HCT116 (cell line): ENCODE data around the gene TTLL11. TPM values are rescaled to one million over a fixed set of nuclear protein-coding genes. Genes with fewer than 3 reads are reported as not detected.

ENCODE experiments used
- ATAC-seq: fragments of 200-7000 bp; cut with Tn5 transposase; 2 replicates; pipeline ENCODE4 v1.9.1; 2020; ENCODE audit warnings: mild to moderate bottlenecking, moderate library complexity
- BruUV-seq: library from RNA; stranded (reverse); fragments of 400-500 nt; replicated peaks from 2 replicates; lab custom pipeline; 2021; lab: Mats Ljungman, UMichigan
- CTCF ChIA-PET: fragments of 300-600 bp; sonication (Branson Sonifier 250); formaldehyde crosslinking; loops from one replicate; lab custom pipeline; 2021; ENCODE audit warnings: antibody characterized with exemption; lab: Charles Lee
- POLR2A ChIA-PET: fragments of 300-600, 350-600 bp; sonication (Branson Sonifier 250); formaldehyde crosslinking; loops from one replicate; lab custom pipeline; 2021; ENCODE audit warnings: antibody characterized with exemption; lab: Charles Lee
- RAD21 ChIA-PET, 2 experiments: fragments of 300-600 bp; sonication (Branson Sonifier 250); formaldehyde crosslinking; loops; one replicate each; lab custom pipeline; 2023; ENCODE audit warnings: low total read pairs in 2 of 2; ENCODE audit not compliant: uncharacterized antibody in 2 of 2, unreplicated experiment in 2 of 2, low non-redundant PET in 1 of 2; lab: Charles Lee
- DNase-seq: peaks from one replicate; pipeline ENCODE4 v3.0.0-alpha.2; 2010; ENCODE audit warnings: low read depth, low spot score
- H2AFZ ChIP-seq: fragments of 200-600 bp; shearing (Covaris generic), sonication (generic); 2 replicates; pipeline ENCODE4 v1.6.1; 2017; ENCODE audit warnings: low read depth, mixed run types, mixed read lengths, antibody characterized with exemption, low read length; ENCODE audit not compliant: poor library complexity, severe bottlenecking
- H3K27ac ChIP-seq: 2 replicates; pipeline ENCODE4 v1.5.1; 2012; ENCODE audit warnings: low read depth, low read length
- H3K27me3 ChIP-seq: fragments of 200-600 bp; sonication (generic); 2 replicates; pipeline ENCODE4 v1.6.1; 2016; ENCODE audit warnings: mixed run types, low read length, mixed read lengths; ENCODE audit not compliant: insufficient read depth
- H3K36me3 ChIP-seq, 2 experiments: fragments of 200-500 bp in 1 of 2; fragments of 200-600 bp in 1 of 2; sonication (Bioruptor generic) in 1 of 2; sonication (generic) in 1 of 2; 2 replicates each; pipeline versions ENCODE4 v1.5.1 to v1.6.1; 2014 to 2016; ENCODE audit warnings: low read length in 2 of 2, inconsistent platforms in 1 of 2, mixed read lengths in 1 of 2, mixed run types in 1 of 2; ENCODE audit not compliant: insufficient read depth in 2 of 2, control insufficient read depth in 1 of 2
- H3K4me1 ChIP-seq, 2 experiments: fragments of 200-600 bp in 1 of 2; sonication (generic) in 1 of 2; 2 replicates each; pipeline versions ENCODE4 v1.5.1 to v1.6.1; 2012 to 2017; ENCODE audit warnings: low read length in 2 of 2, inconsistent platforms in 1 of 2, mild to moderate bottlenecking in 1 of 2, mixed read lengths in 1 of 2, mixed run types in 1 of 2, moderate library complexity in 1 of 2; ENCODE audit not compliant: insufficient read depth in 2 of 2, control insufficient read depth in 1 of 2
- H3K4me2 ChIP-seq: fragments of 200-600 bp; sonication (generic); 2 replicates; pipeline ENCODE4 v1.6.1; 2017; ENCODE audit warnings: mixed run types, low read length, mixed read lengths
- H3K4me3 ChIP-seq, 2 experiments: fragments of 200-600 bp in 1 of 2; sonication (generic) in 1 of 2; replicated peaks in 1 of 2; 2 replicates each; pipeline ENCODE4 v1.5.1; 2011 to 2016; ENCODE audit warnings: low read length in 2 of 2, control low read depth in 1 of 2, low read depth in 1 of 2, mild to moderate bottlenecking in 1 of 2, mixed read lengths in 1 of 2, mixed run types in 1 of 2
- H3K79me2 ChIP-seq: fragments of 200-600 bp; sonication (generic); 2 replicates; pipeline ENCODE4 v1.6.1; 2017; ENCODE audit warnings: mild to moderate bottlenecking, mixed run types, low read length, moderate library complexity, mixed read lengths; ENCODE audit not compliant: insufficient read depth
- H3K9ac ChIP-seq: fragments of 200-600 bp; sonication (generic); 2 replicates; pipeline ENCODE4 v1.6.1; 2016; ENCODE audit warnings: low read length, mixed read lengths
- H3K9me2 ChIP-seq: fragments of 200-600 bp; sonication (generic), shearing (Covaris generic); 2 replicates; pipeline ENCODE4 v1.6.1; 2017; ENCODE audit warnings: mixed run types, mild to moderate bottlenecking, moderate library complexity; ENCODE audit not compliant: insufficient read depth
- H3K9me3 ChIP-seq, 2 experiments: fragments of 200-500 bp in 1 of 2; fragments of 200-600 bp in 1 of 2; sonication (Bioruptor generic) in 1 of 2; sonication (generic) in 1 of 2; 2 replicates each; pipeline ENCODE4 v1.6.1; 2014 to 2017; ENCODE audit warnings: low read length in 2 of 2, mixed read lengths in 2 of 2, inconsistent platforms in 1 of 2, low read depth in 1 of 2, mild to moderate bottlenecking in 1 of 2, mixed run types in 1 of 2, moderate library complexity in 1 of 2; ENCODE audit not compliant: control insufficient read depth in 1 of 2, insufficient read depth in 1 of 2
- H4K20me1 ChIP-seq: fragments of 200-600 bp; sonication (generic), shearing (Covaris generic); 2 replicates; pipeline ENCODE4 v1.6.1; 2017; ENCODE audit warnings: mixed run types, mild to moderate bottlenecking, moderate library complexity; ENCODE audit not compliant: insufficient read depth
- CBX3 ChIP-seq: IDR thresholded peaks from 2 replicates; pipeline ENCODE4 v1.6.1; 2012; ENCODE audit warnings: low read depth
- CEBPB ChIP-seq: IDR thresholded peaks from 2 replicates; pipeline ENCODE4 v1.6.1; 2012; ENCODE audit warnings: low read depth
- EGR1 ChIP-seq: IDR thresholded peaks from 2 replicates; pipeline ENCODE4 v1.6.1; 2012; ENCODE audit warnings: low read depth
- ELF1 ChIP-seq: IDR thresholded peaks from 2 replicates; pipeline ENCODE4 v1.6.1; 2012; ENCODE audit warnings: low read depth, borderline replicate concordance
- EZH2phosphoT487 ChIP-seq: fragments of 200-600 bp; IDR thresholded peaks from 2 replicates; pipeline ENCODE4 v1.6.1; 2018; ENCODE audit warnings: antibody characterized with exemption, borderline replicate concordance
- FOSL1 ChIP-seq: IDR thresholded peaks from 2 replicates; pipeline ENCODE4 v1.6.1; 2012; ENCODE audit warnings: low read depth
- JUND ChIP-seq: IDR thresholded peaks from 2 replicates; pipeline ENCODE4 v1.6.1; 2012
- SP1 ChIP-seq: IDR thresholded peaks from 2 replicates; pipeline ENCODE4 v1.6.1; 2012; ENCODE audit warnings: low read depth
- SRF ChIP-seq: IDR thresholded peaks from 2 replicates; pipeline ENCODE4 v1.6.1; 2012; ENCODE audit warnings: low read depth
- ZNF274 ChIP-seq: fragments of 200-500 bp; sonication (Bioruptor generic); IDR thresholded peaks from 2 replicates; pipeline ENCODE4 v1.6.1; 2014; ENCODE audit warnings: mild to moderate bottlenecking, low read depth, low read length, inconsistent platforms
- intact Hi-C: fragments of 100-400 bp; cut with micrococcal nuclease; formaldehyde crosslinking; loops from 2 replicates; pipeline ENCODE4 v1.10.0; 2022
- total RNA-seq: library from RNA; stranded (reverse); gene quantifications from one replicate; pipeline ENCODE4 v1.2.1, GENCODE V29; 2021; ENCODE audit not compliant: unreplicated experiment
- TF ChIP-seq, protein P1 (sequence below): IDR thresholded peaks from 2 replicates; pipeline ENCODE4 v1.6.1; 2012
- TF ChIP-seq, protein P2 (sequence below): IDR thresholded peaks from 2 replicates; pipeline ENCODE4 v1.6.1; 2011; ENCODE audit warnings: mild to moderate bottlenecking, low read length, moderate library complexity; ENCODE audit not compliant: insufficient replicate concordance; ENCODE audit errors: extremely low read depth
- TF ChIP-seq, protein P3 (sequence below): IDR thresholded peaks from 2 replicates; pipeline ENCODE4 v1.6.1; 2012; ENCODE audit warnings: low read depth

TTLL11 gene
- total RNA-seq, 1 experiment from 2014 or later, result 2.2 TPM

DNA sequence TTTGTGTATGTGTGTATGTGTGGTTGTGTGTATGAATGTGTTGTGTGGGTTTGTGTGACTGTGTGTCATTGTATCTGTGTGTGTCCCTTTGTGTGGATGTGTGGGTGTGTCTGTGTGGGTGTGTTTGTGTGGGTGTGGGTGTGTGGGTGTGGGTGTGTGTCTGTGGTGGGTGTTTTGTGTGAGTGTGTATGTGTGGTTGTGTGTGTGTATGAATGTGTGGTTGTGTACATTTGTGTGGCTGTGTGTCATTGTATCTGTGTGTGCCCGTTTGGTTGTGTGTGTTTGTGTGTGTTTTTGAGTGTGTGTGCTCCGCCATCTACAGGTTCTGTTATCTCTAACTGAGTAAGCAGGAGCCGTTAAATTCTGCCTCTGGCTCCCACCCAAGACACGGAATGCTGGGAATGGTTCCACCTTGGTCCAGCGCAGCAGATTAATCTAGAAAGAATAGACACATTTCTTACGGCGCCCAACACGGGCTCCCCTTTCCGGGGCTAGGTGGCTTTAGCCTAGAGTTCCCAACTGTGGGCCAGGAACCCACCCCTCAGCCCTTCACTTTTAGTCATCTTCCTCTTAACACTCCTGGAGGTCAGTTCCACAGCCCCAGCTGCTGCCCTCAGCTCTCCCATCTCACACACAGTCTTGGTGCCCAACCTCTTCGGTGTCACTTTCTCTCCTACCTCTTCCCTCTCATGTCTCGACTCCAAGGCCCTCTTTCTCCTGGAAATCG lies 197.1 kb downstream of the TTLL11 start:
- no TSS peak for BruUV-seq
- no peak overlapping the region for H3K4me3 ChIP-seq
- H3K9ac ChIP-seq, result no peak overlapping the region
- no peaks in the 10 kb centered on the region for H3K36me3 ChIP-seq
- peaks cover 6 to 14% of the 10 kb centered on the region in 2 experiments; a peak in 2 of 4 replicates for H3K9me3 ChIP-seq
- ATAC-seq, result no peak; the same call in 1 of the 2 replicates
- no peaks in the 10 kb centered on the region for H3K27me3 ChIP-seq
- H2AFZ ChIP-seq, result no peak overlapping the region
- intact Hi-C loops, result no loop called here
- H3K4me2 ChIP-seq, result no peak overlapping the region
- DNase-seq, result no peak
- no peaks in the 10 kb centered on the region for H3K9me2 ChIP-seq
- CTCF ChIA-PET, result no interaction called here
- TF ChIP-seq, protein P1, sequence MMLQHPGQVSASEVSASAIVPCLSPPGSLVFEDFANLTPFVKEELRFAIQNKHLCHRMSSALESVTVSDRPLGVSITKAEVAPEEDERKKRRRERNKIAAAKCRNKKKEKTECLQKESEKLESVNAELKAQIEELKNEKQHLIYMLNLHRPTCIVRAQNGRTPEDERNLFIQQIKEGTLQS, result no peak
- TF ChIP-seq JUND, result no peak
- TF ChIP-seq ELF1, result no peak
- TF ChIP-seq, protein P2, sequence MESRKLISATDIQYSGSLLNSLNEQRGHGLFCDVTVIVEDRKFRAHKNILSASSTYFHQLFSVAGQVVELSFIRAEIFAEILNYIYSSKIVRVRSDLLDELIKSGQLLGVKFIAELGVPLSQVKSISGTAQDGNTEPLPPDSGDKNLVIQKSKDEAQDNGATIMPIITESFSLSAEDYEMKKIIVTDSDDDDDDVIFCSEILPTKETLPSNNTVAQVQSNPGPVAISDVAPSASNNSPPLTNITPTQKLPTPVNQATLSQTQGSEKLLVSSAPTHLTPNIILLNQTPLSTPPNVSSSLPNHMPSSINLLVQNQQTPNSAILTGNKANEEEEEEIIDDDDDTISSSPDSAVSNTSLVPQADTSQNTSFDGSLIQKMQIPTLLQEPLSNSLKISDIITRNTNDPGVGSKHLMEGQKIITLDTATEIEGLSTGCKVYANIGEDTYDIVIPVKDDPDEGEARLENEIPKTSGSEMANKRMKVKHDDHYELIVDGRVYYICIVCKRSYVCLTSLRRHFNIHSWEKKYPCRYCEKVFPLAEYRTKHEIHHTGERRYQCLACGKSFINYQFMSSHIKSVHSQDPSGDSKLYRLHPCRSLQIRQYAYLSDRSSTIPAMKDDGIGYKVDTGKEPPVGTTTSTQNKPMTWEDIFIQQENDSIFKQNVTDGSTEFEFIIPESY, result no peak
- TF ChIP-seq SP1, result no peak
- TF ChIP-seq FOSL1, result no peak
- no peak for TF ChIP-seq CEBPB
- TF ChIP-seq, protein P3, sequence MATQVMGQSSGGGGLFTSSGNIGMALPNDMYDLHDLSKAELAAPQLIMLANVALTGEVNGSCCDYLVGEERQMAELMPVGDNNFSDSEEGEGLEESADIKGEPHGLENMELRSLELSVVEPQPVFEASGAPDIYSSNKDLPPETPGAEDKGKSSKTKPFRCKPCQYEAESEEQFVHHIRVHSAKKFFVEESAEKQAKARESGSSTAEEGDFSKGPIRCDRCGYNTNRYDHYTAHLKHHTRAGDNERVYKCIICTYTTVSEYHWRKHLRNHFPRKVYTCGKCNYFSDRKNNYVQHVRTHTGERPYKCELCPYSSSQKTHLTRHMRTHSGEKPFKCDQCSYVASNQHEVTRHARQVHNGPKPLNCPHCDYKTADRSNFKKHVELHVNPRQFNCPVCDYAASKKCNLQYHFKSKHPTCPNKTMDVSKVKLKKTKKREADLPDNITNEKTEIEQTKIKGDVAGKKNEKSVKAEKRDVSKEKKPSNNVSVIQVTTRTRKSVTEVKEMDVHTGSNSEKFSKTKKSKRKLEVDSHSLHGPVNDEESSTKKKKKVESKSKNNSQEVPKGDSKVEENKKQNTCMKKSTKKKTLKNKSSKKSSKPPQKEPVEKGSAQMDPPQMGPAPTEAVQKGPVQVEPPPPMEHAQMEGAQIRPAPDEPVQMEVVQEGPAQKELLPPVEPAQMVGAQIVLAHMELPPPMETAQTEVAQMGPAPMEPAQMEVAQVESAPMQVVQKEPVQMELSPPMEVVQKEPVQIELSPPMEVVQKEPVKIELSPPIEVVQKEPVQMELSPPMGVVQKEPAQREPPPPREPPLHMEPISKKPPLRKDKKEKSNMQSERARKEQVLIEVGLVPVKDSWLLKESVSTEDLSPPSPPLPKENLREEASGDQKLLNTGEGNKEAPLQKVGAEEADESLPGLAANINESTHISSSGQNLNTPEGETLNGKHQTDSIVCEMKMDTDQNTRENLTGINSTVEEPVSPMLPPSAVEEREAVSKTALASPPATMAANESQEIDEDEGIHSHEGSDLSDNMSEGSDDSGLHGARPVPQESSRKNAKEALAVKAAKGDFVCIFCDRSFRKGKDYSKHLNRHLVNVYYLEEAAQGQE, result no peak
- TF ChIP-seq CBX3, result no peak
- TF ChIP-seq EZH2phosphoT487, result no peak
- TF ChIP-seq EGR1, result no peak
- TF ChIP-seq SRF, result no peak
- no peak for TF ChIP-seq ZNF274
- RAD21 ChIA-PET, result no interaction called here
- H4K20me1 ChIP-seq, result no peaks in the 10 kb centered on the region
- H3K27ac ChIP-seq, result no peak overlapping the region
- no peaks in the 10 kb centered on the region for H3K4me1 ChIP-seq
- no peaks in the 10 kb centered on the region for H3K79me2 ChIP-seq
- POLR2A ChIA-PET, result no interaction called here
